Osteoblast (primary cell): Measurements from ENCODE around the gene DRG1. TPM values are rescaled to one million over a fixed set of nuclear protein-coding genes. Genes with fewer than 3 reads are reported as not detected.
"Not testable (repeated sequence)": the region's sequence is repeated elsewhere in the genome, so short reads cannot be mapped to it uniquely, and the experiment has no call there.

ENCODE experiments used
- DNase-seq: peaks from one replicate; pipeline ENCODE4 v3.0.0; 2011; ENCODE audit warnings: low spot score, mixed read lengths; ENCODE audit not compliant: insufficient read length; ENCODE audit errors: missing footprints
- H2AFZ ChIP-seq: 2 replicates; pipeline ENCODE4 v1.6.0; 2011; ENCODE audit warnings: mild to moderate bottlenecking, low read length
- H3K27ac ChIP-seq: 2 replicates; pipeline ENCODE4 v1.5.1; 2011; ENCODE audit warnings: mild to moderate bottlenecking, low read depth, low read length, moderate library complexity
- H3K27me3 ChIP-seq: 2 replicates; pipeline ENCODE4 v1.6.0; 2012; ENCODE audit warnings: mild to moderate bottlenecking, control low read depth, inconsistent platforms, low read length, moderate library complexity; ENCODE audit not compliant: insufficient read depth
- H3K36me3 ChIP-seq: 2 replicates; pipeline ENCODE4 v1.5.1; 2011; ENCODE audit warnings: mild to moderate bottlenecking, low read length, control low read depth, moderate library complexity; ENCODE audit not compliant: insufficient read depth
- H3K4me1 ChIP-seq: 2 replicates; pipeline ENCODE4 v1.5.1; 2011; ENCODE audit warnings: mild to moderate bottlenecking, low read length, control low read depth, moderate library complexity; ENCODE audit not compliant: insufficient read depth
- H3K4me2 ChIP-seq: 2 replicates; pipeline ENCODE4 v1.6.0; 2011; ENCODE audit warnings: mild to moderate bottlenecking, low read length; ENCODE audit not compliant: insufficient read depth
- H3K4me3 ChIP-seq: fragments of 200-600 bp; sonication (generic); 3 replicates; pipeline ENCODE4 v1.5.1; 2012; ENCODE audit warnings: mild to moderate bottlenecking, low read length, inconsistent platforms; ENCODE audit not compliant: insufficient read depth
- H3K79me2 ChIP-seq: 2 replicates; pipeline ENCODE4 v1.6.0; 2012; ENCODE audit warnings: mild to moderate bottlenecking, low read length, control low read depth, inconsistent platforms; ENCODE audit not compliant: insufficient read depth
- H3K9me3 ChIP-seq: 2 replicates; pipeline ENCODE4 v1.5.1; 2011; ENCODE audit warnings: low read depth, low read length, control low read depth
- H4K20me1 ChIP-seq: 2 replicates; pipeline ENCODE4 v1.6.0; 2012; ENCODE audit warnings: mild to moderate bottlenecking, low read length, control low read depth; ENCODE audit not compliant: insufficient read depth
- CTCF ChIP-seq: IDR thresholded peaks from 2 replicates; pipeline ENCODE4 v1.5.1; 2011; ENCODE audit warnings: mild to moderate bottlenecking, low read depth, low read length, moderate library complexity; ENCODE audit errors: extremely low read depth
- total RNA-seq: library from RNA; depleted of rRNA; stranded (reverse); fragments of >200 nt; gene quantifications from 2 replicates; pipeline ENCODE4 v1.2.3, GENCODE V29; 2012

Gene DRG1
- total RNA-seq, 1 donor: 68.0 TPM

DNA sequence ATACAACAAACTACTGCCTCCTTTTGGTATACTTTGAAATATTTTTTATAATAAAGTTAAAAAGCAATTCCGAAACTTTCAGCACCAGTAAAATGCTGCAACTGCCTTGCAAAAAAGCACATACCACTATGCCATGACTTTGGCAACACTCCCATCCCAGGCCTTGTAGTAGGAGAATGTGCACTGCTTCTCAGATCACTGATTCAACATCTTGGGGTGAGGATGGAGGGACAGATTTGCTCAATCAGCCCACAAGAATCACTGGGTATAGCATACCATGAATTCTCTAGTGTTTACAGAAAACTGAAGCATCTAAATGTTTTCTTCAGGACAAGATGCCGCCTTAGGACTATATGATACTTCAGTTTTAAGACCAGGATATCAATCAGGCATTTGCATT, 75.3 kb downstream of the DRG1 start:
- Histone ChIP-seq H3K4me2 (no peak overlapping the region), H2AFZ (no peak overlapping the region), H3K36me3 (peaks cover 24% of the 10 kb centered on the region), H3K27me3 (no peaks in the 10 kb centered on the region), H4K20me1 (peaks cover 9% of the 10 kb centered on the region), H3K4me3 (no peak overlapping the region), H3K9me3 (no peaks in the 10 kb centered on the region), H3K4me1 (peaks cover 7% of the 10 kb centered on the region), H3K79me2 (peaks cover 63% of the 10 kb centered on the region), H3K27ac (no peak overlapping the region)
- no peak for TF ChIP-seq CTCF
- peak; percentile 93 for DNase-seq

DNA sequence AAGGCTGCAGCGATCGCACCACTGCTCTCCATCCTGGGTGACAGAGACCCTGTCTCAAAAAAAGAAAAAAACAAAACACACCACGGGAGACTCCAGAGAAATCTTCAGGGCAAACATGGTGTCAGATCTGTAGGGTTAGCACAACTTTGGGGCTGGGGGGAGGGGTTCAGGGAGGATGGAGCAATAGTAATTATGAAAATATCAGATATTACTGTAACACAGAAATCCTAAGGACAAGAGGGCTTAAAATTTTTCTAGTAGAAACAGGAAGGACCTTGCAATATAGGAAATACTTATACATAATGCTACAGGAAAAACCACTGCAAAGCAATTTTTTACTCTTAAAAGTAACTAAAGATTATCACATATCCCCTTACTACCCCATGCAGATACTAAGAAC, 76.4 kb downstream of the DRG1 start:
- H3K27ac ChIP-seq: no peak overlapping the region
- no peak for TF ChIP-seq CTCF
- no peak for DNase-seq
- H3K36me3 ChIP-seq: peaks cover 26% of the 10 kb centered on the region
- no peak overlapping the region for H3K4me3 ChIP-seq
- peaks cover 72% of the 10 kb centered on the region for H3K79me2 ChIP-seq
- no peak overlapping the region for H2AFZ ChIP-seq
- no peaks in the 10 kb centered on the region for H3K9me3 ChIP-seq
- no peak overlapping the region for H3K4me2 ChIP-seq
- H3K4me1 ChIP-seq: peaks cover 7% of the 10 kb centered on the region
- H4K20me1 ChIP-seq: peaks cover 9% of the 10 kb centered on the region
- no peaks in the 10 kb centered on the region for H3K27me3 ChIP-seq

- peaks cover 15% of the 10 kb centered on the region for H4K20me1 ChIP-seq
- peaks cover 37% of the 10 kb centered on the region for H3K36me3 ChIP-seq
- H3K9me3 ChIP-seq: no peaks in the 10 kb centered on the region
- H3K27ac ChIP-seq: no peak overlapping the region
- H3K4me2 ChIP-seq: no peak overlapping the region
- H3K4me1 ChIP-seq: peaks cover 7% of the 10 kb centered on the region
- H3K79me2 ChIP-seq: peaks cover 83% of the 10 kb centered on the region
- no peak overlapping the region for H2AFZ ChIP-seq
- no peaks in the 10 kb centered on the region for H3K27me3 ChIP-seq
- no peak for TF ChIP-seq CTCF
- DNase-seq: no peak
- H3K4me3 ChIP-seq: no peak overlapping the region
Observed at GRCh38 chr22:31477329-31477728, 77.9 kb downstream of the DRG1 start.

DNA sequence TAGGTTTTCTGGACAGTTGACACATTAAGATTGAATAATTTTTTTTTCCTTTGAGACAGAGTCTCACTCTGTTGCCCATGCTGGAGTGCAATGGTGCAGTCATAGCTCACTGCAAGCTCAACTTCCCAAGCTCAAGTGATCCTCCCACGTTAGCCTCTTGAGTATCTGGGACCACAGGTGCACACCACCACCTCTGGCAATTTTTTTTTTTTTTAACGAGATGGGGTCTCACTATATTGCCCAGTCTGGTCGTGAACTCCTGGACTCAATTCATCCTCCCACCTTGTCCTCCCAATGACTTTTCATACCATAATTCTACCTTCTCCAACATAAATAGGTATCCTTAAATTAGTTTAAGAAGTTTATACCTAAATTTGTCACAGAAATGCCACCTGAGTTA, 81.7 kb downstream of the DRG1 start:
- peaks cover 46% of the 10 kb centered on the region for H3K36me3 ChIP-seq
- DNase-seq: no peak
- H3K4me3 ChIP-seq: no peak overlapping the region
- H3K79me2 ChIP-seq: peaks cover 86% of the 10 kb centered on the region
- no peak overlapping the region for H3K4me2 ChIP-seq
- no peaks in the 10 kb centered on the region for H3K4me1 ChIP-seq
- H4K20me1 ChIP-seq: peaks cover 19% of the 10 kb centered on the region
- H2AFZ ChIP-seq: no peak overlapping the region
- TF ChIP-seq CTCF: no peak
- no peaks in the 10 kb centered on the region for H3K9me3 ChIP-seq
- H3K27ac ChIP-seq: no peak overlapping the region
- no peaks in the 10 kb centered on the region for H3K27me3 ChIP-seq

DNA sequence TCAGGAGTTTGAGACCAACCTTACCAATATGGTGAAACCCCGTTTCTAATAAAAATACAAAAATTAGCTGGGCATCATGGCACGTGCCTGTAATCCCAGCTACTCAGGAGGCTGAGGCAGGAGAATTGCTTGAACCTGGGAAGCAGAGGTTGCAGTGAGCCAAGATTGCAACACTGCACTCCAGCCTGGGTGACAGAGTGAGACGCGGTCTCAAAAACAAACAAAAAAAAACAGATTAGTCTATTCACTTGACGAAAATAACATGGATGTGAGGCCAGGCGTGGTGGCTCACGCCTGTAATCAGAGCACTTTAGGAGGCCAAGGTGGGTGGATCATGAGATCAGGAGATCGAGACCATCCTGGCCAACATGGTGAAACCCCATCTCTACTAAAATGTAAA, 83.1 kb downstream of the DRG1 start:
- H3K9me3 ChIP-seq, H2AFZ ChIP-seq, H3K4me2 ChIP-seq, H3K4me1 ChIP-seq, DNase-seq, H3K27me3 ChIP-seq, H3K27ac ChIP-seq, H3K4me3 ChIP-seq: not testable (repeated sequence)
- peaks cover 54% of the 10 kb centered on the region for H3K36me3 ChIP-seq
- H3K79me2 ChIP-seq: peaks cover 85% of the 10 kb centered on the region
- H4K20me1 ChIP-seq: peaks cover 16% of the 10 kb centered on the region
